DND-41 (cell line): Measurements from ENCODE around the gene TNNI3K.

ENCODE experiments used
- ATAC-seq: fragments of 200-7000 bp; cut with Tn5 transposase; 3 replicates; pipeline ENCODE4 v1.9.1; 2021; ENCODE audit warnings: low read depth; ENCODE audit not compliant: insufficient read depth
- DNase-seq: peaks from one replicate; pipeline ENCODE4 v3.0.0-alpha.2; 2020
- H2AFZ ChIP-seq: 2 replicates; pipeline ENCODE4 v1.6.0; 2012; ENCODE audit warnings: low read depth, low read length
- H3K27ac ChIP-seq: 2 replicates; pipeline ENCODE4 v1.5.1; 2012; ENCODE audit warnings: low read length, inconsistent platforms
- H3K27me3 ChIP-seq: fragments of 200-600 bp; sonication (generic); 2 replicates; pipeline ENCODE4 v1.6.0; 2012; ENCODE audit warnings: low read length, mild to moderate bottlenecking, inconsistent platforms; ENCODE audit not compliant: insufficient read depth, poor library complexity
- H3K36me3 ChIP-seq: 2 replicates; pipeline ENCODE4 v1.5.1; 2012; ENCODE audit warnings: low read length, inconsistent platforms; ENCODE audit not compliant: insufficient read depth
- H3K4me1 ChIP-seq: 2 replicates; pipeline ENCODE4 v1.5.1; 2012; ENCODE audit warnings: mild to moderate bottlenecking, low read length; ENCODE audit not compliant: insufficient read depth
- H3K4me2 ChIP-seq: 2 replicates; pipeline ENCODE4 v1.6.0; 2012; ENCODE audit warnings: mild to moderate bottlenecking, moderate library complexity, low read length, inconsistent platforms; ENCODE audit not compliant: insufficient read depth
- H3K4me3 ChIP-seq, 2 experiments: fragments of 200-600 bp in 1 of 2; shearing (Covaris generic) in 1 of 2; 2 replicates each; pipeline ENCODE4 v1.5.1; 2012 to 2016; ENCODE audit warnings: inconsistent platforms in 2 of 2, low read length in 2 of 2, mild to moderate bottlenecking in 2 of 2, low read depth in 1 of 2, moderate library complexity in 1 of 2
- H3K79me2 ChIP-seq: 2 replicates; pipeline ENCODE4 v1.6.0; 2012; ENCODE audit warnings: low read length, inconsistent platforms; ENCODE audit not compliant: insufficient read depth
- H3K9ac ChIP-seq: 2 replicates; pipeline ENCODE4 v1.6.0; 2012; ENCODE audit warnings: low read depth, mild to moderate bottlenecking, inconsistent platforms, low read length, moderate library complexity
- H3K9me3 ChIP-seq: 2 replicates; pipeline ENCODE4 v1.5.1; 2012; ENCODE audit warnings: low read length, moderate library complexity, mild to moderate bottlenecking, inconsistent platforms; ENCODE audit not compliant: insufficient read depth, severe bottlenecking
- H4K20me1 ChIP-seq: 2 replicates; pipeline ENCODE4 v1.6.0; 2012; ENCODE audit warnings: low read length; ENCODE audit not compliant: insufficient read depth
- CTCF ChIP-seq: IDR thresholded peaks from 2 replicates; pipeline ENCODE4 v1.5.1; 2012; ENCODE audit warnings: borderline replicate concordance, low read length, moderate library complexity, mild to moderate bottlenecking; ENCODE audit not compliant: poor library complexity, severe bottlenecking; ENCODE audit errors: extremely low read depth
- EZH2 ChIP-seq: IDR thresholded peaks from 3 replicates; pipeline ENCODE4 v1.6.1; 2012; ENCODE audit warnings: borderline replicate concordance, low read depth, mild to moderate bottlenecking, moderate library complexity, low read length, inconsistent platforms; ENCODE audit not compliant: severe bottlenecking

The TNNI3K gene

DNA sequence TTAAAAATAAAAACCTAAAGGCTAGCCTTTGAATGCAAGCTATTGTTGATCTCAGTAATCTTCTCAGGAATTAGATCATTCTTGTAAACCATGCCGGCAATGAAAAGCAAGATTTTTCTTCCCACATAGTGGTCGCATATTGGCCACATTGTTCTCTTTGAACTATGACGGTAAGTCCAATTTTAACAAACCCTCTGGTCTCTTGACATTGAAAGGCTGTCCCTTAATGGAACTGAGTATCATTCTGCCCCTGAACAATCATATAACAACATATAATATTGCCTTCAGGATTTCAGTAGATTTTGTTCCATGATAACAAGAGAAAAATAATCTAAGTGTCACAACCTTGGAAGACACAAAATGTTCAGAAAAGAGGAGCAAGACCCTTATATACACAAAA is 1.3 kb downstream of the TNNI3K start:
- Histone ChIP-seq H2AFZ (no peak overlapping the region), H4K20me1 (no peaks in the 10 kb centered on the region), H3K27me3 (no peaks in the 10 kb centered on the region), H3K4me3 (no peak overlapping the region), H3K9me3 (no peaks in the 10 kb centered on the region), H3K79me2 (no peaks in the 10 kb centered on the region), H3K27ac (no peak overlapping the region), H3K4me2 (no peak overlapping the region), H3K36me3 (no peaks in the 10 kb centered on the region), H3K4me1 (no peaks in the 10 kb centered on the region), H3K9ac (no peak overlapping the region)
- ATAC-seq = no peak
- no peak for DNase-seq
- TF ChIP-seq CTCF (no peak), EZH2 (no peak)

- DNase-seq (no peak), ATAC-seq (no peak)
- no peaks in the 10 kb centered on the region for H4K20me1 ChIP-seq
- no peaks in the 10 kb centered on the region for H3K9me3 ChIP-seq
- H3K4me2 ChIP-seq = no peak overlapping the region
- no peaks in the 10 kb centered on the region for H3K79me2 ChIP-seq
- TF ChIP-seq EZH2 = no peak
- TF ChIP-seq CTCF = no peak
- H3K4me1 ChIP-seq = no peaks in the 10 kb centered on the region
- H3K27ac ChIP-seq = no peak overlapping the region
- H3K36me3 ChIP-seq = no peaks in the 10 kb centered on the region
- no peak overlapping the region for H3K4me3 ChIP-seq
- H3K9ac ChIP-seq = no peak overlapping the region
- H2AFZ ChIP-seq = no peak overlapping the region
- H3K27me3 ChIP-seq = no peaks in the 10 kb centered on the region
These were observed 1.8 kb downstream of the TNNI3K start for GRCh38 chr1:74237035-74237434.

- H3K4me2 ChIP-seq = no peak overlapping the region
- no peaks in the 10 kb centered on the region for H3K27me3 ChIP-seq
- no peak for ATAC-seq
- no peaks in the 10 kb centered on the region for H3K36me3 ChIP-seq
- no peak overlapping the region for H3K9ac ChIP-seq
- no peak overlapping the region for H2AFZ ChIP-seq
- H3K79me2 ChIP-seq = no peaks in the 10 kb centered on the region
- DNase-seq = no peak
- no peak overlapping the region for H3K4me3 ChIP-seq
- H3K9me3 ChIP-seq = no peaks in the 10 kb centered on the region
- no peaks in the 10 kb centered on the region for H4K20me1 ChIP-seq
- H3K4me1 ChIP-seq = no peaks in the 10 kb centered on the region
- TF ChIP-seq CTCF (no peak), EZH2 (no peak)
- H3K27ac ChIP-seq = no peak overlapping the region
These were observed 2.6 kb downstream of the TNNI3K start for GRCh38 chr1:74237787-74238186.
